Superior temporal gyrus (tissue), 1 donor: ENCODE results near the gene PTCH1.

Source experiments
- DNase-seq: peaks from one replicate; pipeline ENCODE4 v3.0.0-alpha.2; 2016; ENCODE audit errors: extremely low spot score

Gene PTCH1

GRCh38 chr9:95406121-95406520 lies 110.7 kb downstream of the PTCH1 start:
- no peak for DNase-seq

- DNase-seq, result no peak
These were observed 117.5 kb downstream of the PTCH1 start for GRCh38 chr9:95399261-95399660.
